GM18861 (cell line): ENCODE results near the gene LPCAT3.

Experiments used
- ATAC-seq: cut with Tn5 transposase; IDR thresholded peaks from one replicate; pipeline ENCODE4 v1.9.1; 2021; ENCODE audit not compliant: unreplicated experiment

LPCAT3 gene

GRCh38 chr12:6941267-6941666, 77.0 kb downstream of the LPCAT3 start:
- ATAC-seq = no peak

- ATAC-seq = no peak
These were observed 79.1 kb downstream of the LPCAT3 start for GRCh38 chr12:6939191-6939540.

- no peak for ATAC-seq
These were observed 79.7 kb downstream of the LPCAT3 start for GRCh38 chr12:6938353-6939190.

GRCh38 chr12:6937481-6938352, 80.6 kb downstream of the LPCAT3 start:
- ATAC-seq = peak; percentile 87

- ATAC-seq = no peak
These were observed 81.4 kb downstream of the LPCAT3 start for GRCh38 chr12:6936636-6937480.

GRCh38 chr12:6936194-6936635, 82.1 kb downstream of the LPCAT3 start:
- ATAC-seq = no peak

GRCh38 chr12:6935371-6936193, 82.7 kb downstream of the LPCAT3 start:
- ATAC-seq = no peak

GRCh38 chr12:6934110-6934509, 84.2 kb downstream of the LPCAT3 start:
- ATAC-seq = no peak

- ATAC-seq = no peak
These were observed 85.5 kb downstream of the LPCAT3 start for GRCh38 chr12:6932766-6933165.

GRCh38 chr12:6929466-6930452, 88.5 kb downstream of the LPCAT3 start:
- no peak for ATAC-seq

GRCh38 chr12:6928703-6929407, 89.4 kb downstream of the LPCAT3 start:
- ATAC-seq = no peak

GRCh38 chr12:6928022-6928702, 90.1 kb downstream of the LPCAT3 start:
- no peak for ATAC-seq

GRCh38 chr12:6927379-6928021, 90.8 kb downstream of the LPCAT3 start, which contains the start of gene ATN1:
ATN1 (plus strand) TSS chr12:6927959; CDS start chr12:6934002, 6,043 bp downstream.
- no peak for ATAC-seq
